Measurements from ENCODE around the gene OLR1. TPM values are rescaled to one million over a fixed set of nuclear protein-coding genes. Genes with fewer than 3 reads are reported as not detected.

Gene OLR1
- total and polyA plus RNA-seq, 7 donors, result 0.10 to 3.3 (median 0.76) TPM; not detected in 3

GRCh38 chr12:10110256-10110844 lies 61.6 kb downstream of the OLR1 start:
- H3K9me3 ChIP-seq, result no peaks in the 10 kb centered on the region
- no peak overlapping the region for H3K27ac ChIP-seq
- 82 to 92% methylated on average over 2 of the region's 2 CpGs for WGBS, 2 donors
- H3K4me1 ChIP-seq, result no peaks in the 10 kb centered on the region
- H3K4me3 ChIP-seq, result no peak overlapping the region
- TF ChIP-seq POLR2A (IDR thresholded peaks at IDR 0.05), result no peak
- TF ChIP-seq EP300 (IDR thresholded peaks at IDR 0.05), result no peak
- TF ChIP-seq POLR2AphosphoS5 (IDR thresholded peaks at IDR 0.05), result no peak
- no peak for TF ChIP-seq CTCF (IDR thresholded peaks at IDR 0.05)
- intact Hi-C loops (cut with DNase I), result no loop called here
- H3K36me3 ChIP-seq, result no peaks in the 10 kb centered on the region
- H3K27me3 ChIP-seq, result no peaks in the 10 kb centered on the region
- DNase-seq, result no peak

Other genes with a start within 250 kb of the OLR1 start
- gene CLEC2A, start 239.8 kb downstream of the OLR1 start, total RNA-seq, result not detected
- gene CLEC2A, start 239.8 kb downstream of the OLR1 start, polyA plus RNA-seq, result not detected
- gene CLEC12A, start 200.7 kb downstream of the OLR1 start, total RNA-seq, result 1 to 10 TPM in 2 of 4 donors, under 1 TPM in 1, not detected in 1; 0.82 to 8.3 (median 1.4) TPM
- 1 to 10 TPM in 2 of 3 donors, not detected in 1; 2.4 to 2.9 TPM for gene CLEC12A, start 200.7 kb downstream of the OLR1 start, polyA plus RNA-seq
- not detected for gene CLEC1B, start 173.0 kb downstream of the OLR1 start, total RNA-seq
- gene CLEC1B, start 173.0 kb downstream of the OLR1 start, polyA plus RNA-seq, result not detected
- gene CLEC12B, start 161.5 kb downstream of the OLR1 start, total RNA-seq, result not detected
- under 1 TPM in 1 of 3 donors, not detected in 2; 0.12 TPM for gene CLEC12B, start 161.5 kb downstream of the OLR1 start, polyA plus RNA-seq
- not detected for gene CLEC9A, start 141.4 kb downstream of the OLR1 start, total RNA-seq
- gene CLEC9A, start 141.4 kb downstream of the OLR1 start, polyA plus RNA-seq, result 1 to 10 TPM in 1 of 3 donors, under 1 TPM in 1, not detected in 1; 0.46 to 1.5 TPM
- 1 to 10 TPM; 1.1 to 4.8 (median 2.3) TPM for gene CLEC1A, start 73.1 kb downstream of the OLR1 start, total RNA-seq
- gene CLEC1A, start 73.1 kb downstream of the OLR1 start, polyA plus RNA-seq, result 1 to 10 TPM in 1 of 3 donors, not detected in 2; 2.0 TPM
- gene CLEC7A, start 41.9 kb downstream of the OLR1 start, total RNA-seq, result 10 to 100 TPM in 1 of 4 donors, 1 to 10 TPM in 3; 6.1 to 11.1 (median 8.8) TPM
- gene CLEC7A, start 41.9 kb downstream of the OLR1 start, polyA plus RNA-seq, result 10 to 100 TPM in 1 of 3 donors, 1 to 10 TPM in 2; 1.8 to 10.2 (median 9.8) TPM
- gene TMEM52B, start 6.9 kb upstream of the OLR1 start, total RNA-seq, result not detected
- 1 to 10 TPM in 1 of 3 donors, under 1 TPM in 1, not detected in 1; 0.12 to 1.2 TPM for gene TMEM52B, start 6.9 kb upstream of the OLR1 start, polyA plus RNA-seq
- gene GABARAPL1, start 40.7 kb upstream of the OLR1 start, total RNA-seq, result 100 to 1,000 TPM in 2 of 4 donors, 10 to 100 TPM in 2; 78.5 to 122 (median 102) TPM
- gene GABARAPL1, start 40.7 kb upstream of the OLR1 start, polyA plus RNA-seq, result 10 to 100 TPM; 38.3 to 75.1 (median 54.6) TPM
- gene KLRD1, start 135.7 kb upstream of the OLR1 start, total RNA-seq, result 1 to 10 TPM in 2 of 4 donors, under 1 TPM in 2; 0.54 to 3.6 (median 1.2) TPM
- 1 to 10 TPM in 1 of 3 donors, under 1 TPM in 1, not detected in 1; 0.60 to 2.5 TPM for gene KLRD1, start 135.7 kb upstream of the OLR1 start, polyA plus RNA-seq
- 1 to 10 TPM in 2 of 4 donors, under 1 TPM in 1, not detected in 1; 0.33 to 1.8 (median 1.7) TPM for gene KLRK1, start 217.9 kb upstream of the OLR1 start, total RNA-seq
- gene KLRK1, start 217.9 kb upstream of the OLR1 start, polyA plus RNA-seq, result 10 to 100 TPM in 1 of 3 donors, 1 to 10 TPM in 1, not detected in 1; 2.4 to 16.0 TPM
- gene KLRC4, start 237.6 kb upstream of the OLR1 start, total RNA-seq, result under 1 TPM in 1 of 4 donors, not detected in 3; 0.54 TPM
- gene KLRC4, start 237.6 kb upstream of the OLR1 start, polyA plus RNA-seq, result under 1 TPM in 1 of 3 donors, not detected in 2; 0.23 TPM
- not detected for gene KLRC3, start 248.5 kb upstream of the OLR1 start, total RNA-seq
- gene KLRC3, start 248.5 kb upstream of the OLR1 start, polyA plus RNA-seq, result 1 to 10 TPM in 1 of 3 donors, not detected in 2; 1.8 TPM